ENCODE measurements around the gene CSRP2. TPM values are rescaled to one million over a fixed set of nuclear protein-coding genes. Genes with fewer than 3 reads are reported as not detected.
A peak's percentile ranks its signal among the peaks of the same experiment; 100 is the strongest.

CSRP2 gene
- total RNA-seq, 1 donor from 2014 or later: 22.8 TPM

- Histone ChIP-seq H3K4me1 (peaks cover 44% of the 10 kb centered on the region), H3K4me3 (no peak overlapping the region), H3K36me3 (no peaks in the 10 kb centered on the region), H3K9me3 (replicated peaks) (peaks cover 15% of the 10 kb centered on the region), H3K27ac (replicated peaks) (no peak overlapping the region), H3K27me3 (ENCODE audit: low read depth) (no peaks in the 10 kb centered on the region)
- intact Hi-C loops (cut with micrococcal nuclease): no loop called here
- DNase-seq: no peak
- TF ChIP-seq, protein P1, sequence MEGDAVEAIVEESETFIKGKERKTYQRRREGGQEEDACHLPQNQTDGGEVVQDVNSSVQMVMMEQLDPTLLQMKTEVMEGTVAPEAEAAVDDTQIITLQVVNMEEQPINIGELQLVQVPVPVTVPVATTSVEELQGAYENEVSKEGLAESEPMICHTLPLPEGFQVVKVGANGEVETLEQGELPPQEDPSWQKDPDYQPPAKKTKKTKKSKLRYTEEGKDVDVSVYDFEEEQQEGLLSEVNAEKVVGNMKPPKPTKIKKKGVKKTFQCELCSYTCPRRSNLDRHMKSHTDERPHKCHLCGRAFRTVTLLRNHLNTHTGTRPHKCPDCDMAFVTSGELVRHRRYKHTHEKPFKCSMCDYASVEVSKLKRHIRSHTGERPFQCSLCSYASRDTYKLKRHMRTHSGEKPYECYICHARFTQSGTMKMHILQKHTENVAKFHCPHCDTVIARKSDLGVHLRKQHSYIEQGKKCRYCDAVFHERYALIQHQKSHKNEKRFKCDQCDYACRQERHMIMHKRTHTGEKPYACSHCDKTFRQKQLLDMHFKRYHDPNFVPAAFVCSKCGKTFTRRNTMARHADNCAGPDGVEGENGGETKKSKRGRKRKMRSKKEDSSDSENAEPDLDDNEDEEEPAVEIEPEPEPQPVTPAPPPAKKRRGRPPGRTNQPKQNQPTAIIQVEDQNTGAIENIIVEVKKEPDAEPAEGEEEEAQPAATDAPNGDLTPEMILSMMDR (IDR thresholded peaks at IDR 0.05; ENCODE audit: borderline replicate concordance): no peak
Observed at GRCh38 chr12:76881142-76881541, 2.3 kb upstream of the CSRP2 start.

DNA sequence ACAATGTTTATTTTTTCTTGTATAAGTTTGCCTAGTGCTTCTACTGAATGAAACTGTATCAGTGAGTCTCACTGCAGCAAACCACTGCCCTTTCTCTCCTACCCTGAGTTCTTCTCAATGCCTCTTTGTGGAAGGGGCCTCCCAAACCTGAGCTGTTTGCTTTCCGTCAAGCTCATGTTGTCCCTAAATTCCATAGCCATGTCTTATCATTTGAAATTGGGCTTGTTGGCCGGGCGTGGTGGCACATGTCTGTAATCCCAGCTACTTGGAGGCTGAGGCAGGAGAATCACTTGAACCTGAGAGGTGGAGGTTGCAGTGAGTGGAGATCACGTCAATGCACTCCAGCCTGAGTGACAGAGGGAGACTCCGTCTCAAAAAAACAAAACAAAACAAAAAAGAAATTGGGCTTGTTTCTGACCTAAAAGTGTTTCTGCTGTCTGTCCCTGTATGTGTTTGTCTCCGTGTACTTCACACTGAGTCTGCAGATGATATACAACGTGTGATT is 1.8 kb upstream of the CSRP2 start:
- no peaks in the 10 kb centered on the region for H3K36me3 ChIP-seq
- intact Hi-C loops (cut with micrococcal nuclease): no loop called here
- H3K4me1 ChIP-seq: peaks cover 44% of the 10 kb centered on the region
- TF ChIP-seq, protein P1 (IDR thresholded peaks at IDR 0.05; ENCODE audit: borderline replicate concordance): no peak
- peaks cover 15% of the 10 kb centered on the region for H3K9me3 ChIP-seq (replicated peaks)
- H3K27ac ChIP-seq (replicated peaks): peak overlapping the region; percentile 94
- H3K4me3 ChIP-seq: no peak overlapping the region
- no peaks in the 10 kb centered on the region for H3K27me3 ChIP-seq (ENCODE audit: low read depth)
- DNase-seq: no peak

- Histone ChIP-seq H3K4me1 (peaks cover 44% of the 10 kb centered on the region), H3K27me3 (ENCODE audit: low read depth) (no peaks in the 10 kb centered on the region), H3K9me3 (replicated peaks) (peaks cover 15% of the 10 kb centered on the region), H3K36me3 (no peaks in the 10 kb centered on the region), H3K27ac (replicated peaks) (peak overlapping the region; percentile 94), H3K4me3 (peak overlapping the region; percentile 91)
- no peak for DNase-seq
- intact Hi-C loops (cut with micrococcal nuclease): no loop called here
- TF ChIP-seq, protein P1 (IDR thresholded peaks at IDR 0.05; ENCODE audit: borderline replicate concordance): no peak
Observed at GRCh38 chr12:76879710-76880518, 1.1 kb upstream of the CSRP2 start.

DNA sequence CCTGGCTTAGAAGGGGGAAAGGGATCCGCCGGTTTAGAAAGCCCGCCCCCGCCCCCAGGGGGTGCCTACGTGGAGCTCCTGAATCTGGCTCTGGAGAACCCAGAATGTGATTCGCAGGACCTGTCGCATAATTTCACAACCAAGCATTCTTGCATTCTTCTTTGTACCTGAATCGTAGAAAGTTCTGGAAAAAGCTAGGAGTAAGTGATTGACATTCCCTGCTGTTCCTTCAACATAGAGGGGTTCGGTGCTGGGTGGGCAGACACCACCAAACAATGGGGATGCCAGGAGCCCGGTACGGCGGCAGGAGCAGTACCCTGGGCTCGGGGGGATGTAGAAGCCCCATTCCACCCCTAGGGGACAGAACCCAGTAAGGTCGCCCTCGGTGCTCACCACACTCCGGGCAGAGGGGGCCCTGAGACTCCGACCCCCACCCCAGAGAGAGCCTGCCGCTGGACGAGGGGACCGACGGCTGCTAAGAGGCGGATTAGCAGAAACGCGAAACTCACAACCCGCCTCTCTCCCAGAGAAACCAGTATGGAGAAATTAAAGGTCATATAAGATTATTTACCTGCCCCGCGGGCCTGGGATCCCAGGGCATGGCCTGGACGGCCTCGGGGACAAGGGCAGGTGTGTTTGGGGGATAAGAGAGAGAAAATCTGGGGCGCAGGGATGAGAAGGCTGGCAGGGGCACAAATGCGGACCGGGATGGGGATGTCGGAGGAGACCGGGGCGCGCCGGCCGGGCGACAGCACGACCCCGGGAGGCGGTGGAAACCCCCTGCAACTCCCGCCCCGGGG is 520 bp downstream of the CSRP2 start:
- TF ChIP-seq, protein P1 (IDR thresholded peaks at IDR 0.05; ENCODE audit: borderline replicate concordance): no peak
- Histone ChIP-seq H3K4me1 (peaks cover 47% of the 10 kb centered on the region), H3K27ac (replicated peaks) (peak overlapping the region; percentile 94), H3K9me3 (replicated peaks) (peaks cover 7% of the 10 kb centered on the region), H3K4me3 (peak overlapping the region; percentile 91), H3K36me3 (no peaks in the 10 kb centered on the region), H3K27me3 (ENCODE audit: low read depth) (no peaks in the 10 kb centered on the region)
- DNase-seq: no peak
- intact Hi-C loops (cut with micrococcal nuclease): no loop called here

- H3K4me1 ChIP-seq: peaks cover 47% of the 10 kb centered on the region
- H3K9me3 ChIP-seq (replicated peaks): no peaks in the 10 kb centered on the region
- no peaks in the 10 kb centered on the region for H3K27me3 ChIP-seq (ENCODE audit: low read depth)
- TF ChIP-seq, protein P1 (IDR thresholded peaks at IDR 0.05; ENCODE audit: borderline replicate concordance): no peak
- peak overlapping the region; percentile 91 for H3K4me3 ChIP-seq
- no peak overlapping the region for H3K27ac ChIP-seq (replicated peaks)
- DNase-seq: no peak
- intact Hi-C loops (cut with micrococcal nuclease): no loop called here
- H3K36me3 ChIP-seq: no peaks in the 10 kb centered on the region
Observed at GRCh38 chr12:76876696-76877229, 2.1 kb downstream of the CSRP2 start.

All from left ventricle myocardium inferior (tissue), 1 donor.